CD4-positive, alpha-beta T cell treated with Interleukin-15 for 4 hours (primary cell): ENCODE measurements around the gene EIF2D.

ENCODE experiments used
- DNase-seq: peaks from one replicate; pipeline ENCODE4 v3.0.0-alpha.2; 2020; ENCODE audit warnings: low spot score

Gene EIF2D

DNA sequence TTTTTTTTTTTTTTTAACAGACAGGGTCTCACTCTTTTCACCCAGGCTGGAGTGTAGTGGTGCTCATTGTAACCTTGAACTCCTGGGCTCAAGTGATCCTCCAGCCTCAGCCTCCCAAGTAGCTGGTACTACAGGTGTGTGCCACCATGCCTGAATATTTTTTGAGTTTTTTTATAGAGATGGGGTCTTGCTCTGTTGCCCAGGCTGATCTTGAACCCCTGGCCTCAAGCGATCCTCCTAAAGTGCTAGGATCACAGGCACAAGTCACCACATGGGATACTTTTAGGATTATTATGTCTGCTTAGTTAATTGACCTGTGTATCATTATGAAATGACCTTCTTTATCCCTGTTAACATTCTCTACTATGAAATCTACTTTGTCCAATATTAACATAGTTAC, 66.9 kb downstream of the EIF2D start:
- DNase-seq, result no peak

DNA sequence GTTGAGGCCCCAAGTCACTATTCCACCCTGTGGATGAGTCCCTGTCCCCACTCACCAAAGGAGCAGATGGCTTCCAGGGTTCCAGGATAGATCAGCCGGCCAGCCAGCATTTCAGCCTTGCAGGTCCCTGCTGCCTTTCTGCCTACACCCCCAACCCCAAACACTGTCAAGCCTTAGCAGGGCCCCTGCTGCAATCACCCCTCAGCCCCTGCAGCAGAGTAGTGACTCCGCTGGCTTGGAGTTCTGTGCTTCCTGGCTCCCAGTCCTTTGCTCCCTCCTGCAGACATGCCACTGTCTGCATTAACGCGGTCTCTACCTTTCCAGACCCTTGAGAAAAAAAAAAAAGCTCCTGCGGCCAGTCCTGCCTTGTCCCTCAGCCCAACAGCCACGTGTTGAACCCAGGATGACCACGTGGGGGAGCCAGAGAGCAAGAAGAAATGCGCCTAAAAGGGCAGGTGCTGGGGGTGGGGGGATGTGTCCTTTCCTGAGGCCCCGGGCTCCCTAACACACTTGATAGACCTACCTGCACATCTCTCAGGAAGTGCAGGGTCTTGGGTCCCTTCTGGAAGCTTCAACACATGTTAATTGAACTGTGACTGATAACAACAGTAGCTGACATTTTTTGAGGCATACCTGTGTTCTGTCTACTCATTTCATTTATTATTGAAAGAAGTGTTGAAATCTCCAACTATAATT, 67.6 kb downstream of the EIF2D start:
- peak; percentile 82 for DNase-seq
